Small intestine (tissue), 7 donors: ENCODE results near the gene FILIP1L. TPM values are rescaled to one million over a fixed set of nuclear protein-coding genes. Genes with fewer than 3 reads are reported as not detected.

Experiments used
- DNase-seq, 2 donors: peaks; one replicate each; pipeline versions ENCODE4 v3.0.0 to v3.0.0-alpha.2; 2013
- FAIRE-seq: peaks from 2 replicates; lab custom pipeline; 2012; peaks lifted over from hg19 to GRCh38; lab: Jason Lieb, UNC
- H3K27ac ChIP-seq, 3 donors: one replicate each; pipeline ENCODE4 v1.5.1; 2013; ENCODE audit warnings: low read length in 2 of 3, mild to moderate bottlenecking in 2 of 3, control low read depth in 1 of 3, inconsistent platforms in 1 of 3, low read depth in 1 of 3, moderate library complexity in 1 of 3
- H3K27me3 ChIP-seq, 3 donors: one replicate each; pipeline ENCODE4 v1.6.1; 2013; ENCODE audit warnings: low read length in 3 of 3, inconsistent platforms in 1 of 3; ENCODE audit not compliant: control insufficient read depth in 3 of 3, insufficient read depth in 3 of 3
- H3K36me3 ChIP-seq, 3 donors: one replicate each; pipeline ENCODE4 v1.6.1; 2013; ENCODE audit warnings: low read length in 3 of 3, inconsistent platforms in 1 of 3, low read depth in 1 of 3, mild to moderate bottlenecking in 1 of 3, moderate library complexity in 1 of 3; ENCODE audit not compliant: control insufficient read depth in 3 of 3, insufficient read depth in 2 of 3
- H3K4me1 ChIP-seq, 3 donors: one replicate each; pipeline ENCODE4 v1.6.1; 2013; ENCODE audit warnings: low read length in 2 of 3, inconsistent platforms in 1 of 3, low read depth in 1 of 3, mild to moderate bottlenecking in 1 of 3, moderate library complexity in 1 of 3; ENCODE audit not compliant: control insufficient read depth in 3 of 3, insufficient read depth in 2 of 3
- H3K4me3 ChIP-seq, 3 donors: one replicate each; pipeline ENCODE4 v1.5.1; 2013; ENCODE audit warnings: low read length in 3 of 3, control low read depth in 1 of 3, inconsistent platforms in 1 of 3, low read depth in 1 of 3, mild to moderate bottlenecking in 1 of 3, moderate library complexity in 1 of 3
- H3K9me3 ChIP-seq, 2 donors: one replicate each; pipeline ENCODE4 v1.6.1; 2013; ENCODE audit warnings: low read depth in 1 of 2, low read length in 1 of 2; ENCODE audit not compliant: control insufficient read depth in 2 of 2, insufficient read depth in 1 of 2
- WGBS, 3 donors: extraction: QIAGEN DNeasy Blood & Tissue Kit; methylation state at CpG; one replicate each; pipeline ENCODE4 v1.1.7; 2013; 5-methylcytosine and 5-hydroxymethylcytosine counted together
- polyA plus RNA-seq, 4 donors: library from polyadenylated mRNA; stranded (reverse) in 3 of 4; unstranded in 1 of 4; fragments of 200-250 nt in 3 of 4; fragments of 120-200 nt in 1 of 4; gene quantifications; one replicate each; pipeline versions ENCODE4 v1.2.1 to v1.2.3, GENCODE V29; 2013
- donor health status: healthy with polysubstance abuse.
- donor health status: control.
- donor health status: control.
- donor health status: Bipolar disorder and iron deficiency.
- donor health status: healthy.

Gene FILIP1L
- polyA plus RNA-seq, 4 donors = 10.5 to 20.4 (median 17.9) TPM

DNA sequence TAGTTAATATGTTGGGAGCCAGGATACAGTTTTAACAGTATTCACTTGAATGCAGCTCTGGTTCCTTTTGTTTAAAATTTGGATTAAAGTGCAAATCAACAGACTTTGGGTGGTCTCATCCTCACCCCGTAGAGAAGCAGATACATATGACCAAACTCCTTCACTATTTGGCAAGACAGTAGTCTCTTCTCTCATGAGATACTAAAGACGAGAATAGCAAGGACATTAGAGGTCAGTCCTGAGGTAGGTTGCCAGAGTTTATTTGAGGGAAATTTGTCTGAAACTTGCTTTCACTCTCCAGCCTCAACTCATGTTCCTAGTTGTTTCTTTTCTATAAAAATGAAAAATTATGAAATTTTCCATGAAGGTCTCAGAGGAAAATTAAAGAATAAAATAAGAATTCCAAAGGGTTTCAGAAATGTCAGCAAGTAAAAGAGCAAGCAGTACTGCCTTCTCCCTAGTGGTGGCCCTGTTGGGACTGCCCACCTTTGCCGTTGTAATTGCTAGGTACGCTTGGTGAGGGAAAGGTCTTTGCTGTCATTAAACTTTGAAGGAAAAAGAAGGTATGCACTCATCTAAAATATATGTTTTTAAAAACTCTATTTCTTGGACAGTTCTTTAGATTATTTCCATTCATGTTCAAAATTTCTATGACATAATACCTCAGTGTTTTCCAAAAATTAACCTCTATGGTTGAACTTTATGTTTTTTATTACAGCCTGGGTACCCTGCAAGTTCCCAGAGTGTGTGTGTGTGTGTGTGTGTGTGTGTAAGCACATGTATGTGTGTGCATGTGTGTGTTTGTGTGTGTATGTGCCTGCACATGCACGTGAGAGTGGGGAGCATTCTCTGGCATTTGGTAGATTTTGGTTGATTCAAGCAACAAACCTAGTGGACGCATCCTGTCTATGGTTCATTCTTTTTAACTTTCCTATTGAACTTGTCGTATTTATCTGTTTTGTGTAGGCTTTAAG lies 185.2 kb downstream of the FILIP1L start:
- Histone ChIP-seq H3K27me3 (no peaks in the 10 kb centered on the region), H3K27ac (peak overlapping the region in 2 of 3 donors; percentile 40 to 69), H3K36me3 (no peaks in the 10 kb centered on the region), H3K4me1 (peaks cover 0 to 8% (median 3%) of the 10 kb centered on the region in 3 donors), H3K4me3 (no peak overlapping the region), H3K9me3 (no peaks in the 10 kb centered on the region)
- DNase-seq = no peak
- FAIRE-seq = no peak
- 68 to 87% (median 86%) methylated on average over 7 of the region's 7 CpGs for WGBS, 3 donors

DNA sequence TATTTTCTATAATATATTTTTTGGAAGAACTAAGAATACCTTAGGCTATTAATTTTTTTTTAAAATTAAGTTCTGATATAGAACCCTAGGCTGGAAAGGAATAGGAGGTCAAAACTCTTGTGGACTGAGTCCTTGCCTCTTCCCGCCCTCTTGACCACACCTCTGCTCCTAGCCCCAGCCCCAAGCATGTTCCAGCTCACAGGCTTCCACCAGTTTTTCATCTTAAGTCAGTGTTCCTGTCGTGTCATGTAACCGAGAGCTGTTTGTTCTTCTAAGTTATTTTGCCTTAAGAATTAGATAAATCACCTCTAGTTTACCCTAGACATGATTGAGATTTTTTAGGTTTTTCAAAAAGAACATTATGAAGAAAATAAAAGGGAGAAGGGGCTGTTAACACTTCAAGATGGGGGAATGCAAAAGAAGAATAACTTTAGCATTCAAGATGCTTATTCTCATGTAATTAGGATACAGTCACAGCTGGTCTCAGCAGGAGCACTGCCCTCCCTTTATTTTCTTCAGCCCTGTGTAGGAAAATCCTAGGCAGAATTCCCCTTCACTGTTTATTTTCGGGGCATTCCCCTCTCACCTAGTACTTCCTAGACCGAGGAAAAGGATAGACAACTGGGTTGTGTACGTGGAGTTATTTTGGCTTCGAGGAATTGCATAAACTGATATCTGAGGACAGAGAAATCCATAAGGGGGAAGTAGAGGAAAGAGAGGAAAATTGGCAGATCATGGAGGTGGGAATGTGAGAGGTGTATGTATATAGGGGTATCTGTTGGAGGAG lies 186.4 kb downstream of the FILIP1L start:
- H3K36me3 ChIP-seq = no peaks in the 10 kb centered on the region
- peaks cover 0 to 13% (median 3%) of the 10 kb centered on the region in 3 donors for H3K4me1 ChIP-seq
- H3K9me3 ChIP-seq = no peaks in the 10 kb centered on the region
- no peak for FAIRE-seq
- H3K4me3 ChIP-seq = no peak overlapping the region
- no peak for DNase-seq
- WGBS, 3 donors = 81 to 90% (median 89%) methylated on average over 7 of the region's 7 CpGs
- peak overlapping the region in 2 of 3 donors; percentile 0 to 26 for H3K27ac ChIP-seq
- no peaks in the 10 kb centered on the region for H3K27me3 ChIP-seq

DNA sequence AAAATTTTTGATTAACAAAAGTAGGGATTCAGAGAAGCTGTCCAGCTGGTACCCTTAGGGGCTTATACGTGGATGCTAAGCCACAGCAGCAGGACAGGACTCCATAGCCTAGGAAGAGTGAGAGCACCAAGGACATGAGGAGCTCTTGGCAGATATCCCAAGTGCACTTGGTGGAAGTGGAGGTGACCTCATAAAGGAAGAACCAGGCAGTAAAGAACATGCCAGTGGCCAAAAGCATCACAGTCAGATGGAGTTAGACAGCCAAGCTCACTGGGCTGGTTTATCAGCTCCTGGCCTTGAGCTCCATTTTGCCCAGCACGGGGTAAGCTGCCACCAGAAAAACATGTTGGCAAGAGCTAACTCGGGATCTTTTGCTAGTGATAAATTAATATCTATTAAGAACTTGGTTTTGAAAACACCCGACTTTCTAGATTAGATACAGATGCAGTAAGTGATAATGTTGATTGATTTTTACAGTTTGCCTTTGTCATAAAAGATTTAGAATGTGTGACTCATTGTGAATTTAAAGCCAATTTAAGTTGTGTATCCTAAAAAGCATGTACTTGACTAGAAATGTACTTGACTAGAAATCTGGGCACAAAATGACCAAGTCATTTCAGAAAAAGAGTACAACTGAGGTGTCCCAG lies 188.6 kb downstream of the FILIP1L start:
- no peak overlapping the region for H3K4me3 ChIP-seq
- no peak overlapping the region for H3K27ac ChIP-seq

DNA sequence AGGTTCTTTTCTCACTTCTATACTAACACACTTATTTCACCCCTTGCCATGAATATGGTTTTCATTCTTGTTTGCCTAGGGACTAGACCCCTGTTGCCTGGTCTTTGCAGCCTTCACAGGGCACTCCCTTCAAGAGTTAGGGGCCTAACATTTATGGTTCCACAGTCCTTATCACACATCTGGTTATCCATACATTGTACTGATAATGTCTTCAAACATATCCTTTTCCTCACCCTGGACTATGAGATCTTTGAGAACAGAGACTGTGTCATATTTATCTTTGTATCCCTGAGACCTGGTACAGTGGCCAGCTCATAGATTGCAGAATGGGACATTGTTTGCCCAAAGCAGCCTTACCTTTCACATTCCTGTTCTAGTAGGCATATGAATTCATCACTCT lies 190.4 kb downstream of the FILIP1L start:
- Histone ChIP-seq H3K27ac (peak overlapping the region in 1 of 3 donors; percentile 32), H3K9me3 (no peaks in the 10 kb centered on the region), H3K4me3 (no peak overlapping the region), H3K36me3 (no peaks in the 10 kb centered on the region), H3K4me1 (peaks cover 2 to 37% (median 13%) of the 10 kb centered on the region in 3 donors), H3K27me3 (no peaks in the 10 kb centered on the region)
- DNase-seq (peak in 1 of 2 donors; percentile 21), FAIRE-seq (no peak)

More for the DNA sequence above, 188.6 kb downstream of the FILIP1L start:
- Histone ChIP-seq H3K9me3 (no peaks in the 10 kb centered on the region), H3K27me3 (no peaks in the 10 kb centered on the region), H3K36me3 (no peaks in the 10 kb centered on the region), H3K4me1 (peaks cover 2 to 20% (median 3%) of the 10 kb centered on the region in 3 donors)
- FAIRE-seq (no peak), DNase-seq (peak; percentile 41 to 66)
- 25 to 48% (median 33%) methylated on average over 4 of the region's 4 CpGs for WGBS, 3 donors

DNA sequence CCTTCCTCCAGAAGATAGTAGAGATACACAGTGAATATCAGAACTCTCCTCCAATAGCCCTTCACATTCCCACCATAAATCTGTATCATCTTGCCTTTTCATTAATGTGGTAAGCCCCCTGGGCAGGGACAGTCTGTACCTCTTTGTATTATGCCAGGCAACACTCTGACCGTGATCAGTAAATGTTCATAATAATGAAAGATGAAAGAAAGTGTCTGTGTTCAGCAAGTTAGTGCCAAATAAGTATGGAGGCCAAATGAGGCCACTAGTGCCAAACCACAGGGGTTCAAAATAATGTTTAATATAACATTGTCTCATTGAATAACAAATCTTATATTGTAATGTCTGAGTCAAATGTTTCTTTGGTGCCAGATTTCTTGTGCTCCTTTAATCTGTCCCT lies 192.3 kb downstream of the FILIP1L start:
- Histone ChIP-seq H3K9me3 (no peaks in the 10 kb centered on the region), H3K36me3 (no peaks in the 10 kb centered on the region), H3K4me3 (no peak overlapping the region), H3K27me3 (no peaks in the 10 kb centered on the region), H3K4me1 (peaks cover 2 to 37% (median 13%) of the 10 kb centered on the region in 3 donors), H3K27ac (peak overlapping the region in 1 of 3 donors; percentile 82)
- 79 to 91% (median 88%) methylated on average over 1 of the region's 1 CpG for WGBS, 3 donors
- no peak for FAIRE-seq
- DNase-seq = no peak

DNA sequence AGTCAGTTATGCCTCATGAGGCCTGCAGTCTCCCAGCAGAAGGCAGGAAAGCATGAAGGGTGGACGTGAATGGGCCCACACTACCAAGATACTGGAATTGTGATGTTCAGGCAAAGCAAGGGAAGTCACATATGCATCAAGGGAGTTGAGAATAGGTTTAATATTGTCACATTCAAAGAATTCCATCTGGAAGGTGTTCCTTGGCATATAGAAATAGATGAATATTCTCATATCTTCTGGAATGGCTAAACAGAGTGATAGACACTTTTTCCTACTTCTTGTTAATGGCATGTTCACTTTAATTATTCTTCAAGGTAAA lies 193.0 kb downstream of the FILIP1L start:
- no peak for FAIRE-seq

DNA sequence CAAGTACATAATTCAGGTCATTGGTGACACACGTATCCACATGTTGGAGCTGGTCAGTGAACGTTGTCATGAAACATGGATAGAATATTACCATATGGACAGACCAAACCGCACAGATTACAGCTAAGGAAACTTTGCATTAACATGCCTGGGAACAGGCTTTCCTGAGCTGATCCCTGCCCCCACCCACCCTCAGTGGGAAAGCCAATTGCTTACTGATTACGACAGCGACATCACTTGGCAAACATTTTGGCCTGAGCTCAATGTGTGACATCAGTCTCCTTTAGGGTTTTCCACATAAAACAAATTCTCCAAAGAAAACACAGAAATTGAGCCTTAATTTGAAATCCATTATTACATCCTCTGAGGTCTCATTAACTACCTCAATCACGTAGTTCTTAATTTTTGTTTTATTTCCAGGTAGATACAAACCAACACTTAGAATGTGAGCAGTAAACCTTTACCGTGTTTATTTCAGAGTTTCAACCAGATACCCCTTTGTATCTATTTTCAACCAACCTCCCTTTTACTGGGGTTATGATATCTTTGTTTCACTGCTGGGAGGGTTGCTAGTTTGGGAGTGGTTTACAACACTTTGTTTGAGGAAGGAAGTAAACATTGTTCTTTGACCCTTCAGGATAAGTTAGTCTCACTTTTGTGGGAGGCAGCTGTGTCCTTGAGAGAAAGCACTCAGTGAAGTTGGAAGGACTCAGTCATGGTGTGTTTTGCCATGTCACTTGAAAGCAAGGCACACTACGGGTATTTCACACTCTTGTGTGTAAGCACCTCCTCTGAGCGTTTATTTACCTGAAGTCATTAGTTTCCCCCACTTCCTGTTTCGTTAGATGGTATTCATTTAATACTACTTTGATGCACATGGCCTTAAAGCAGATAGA lies 193.6 kb downstream of the FILIP1L start:
- FAIRE-seq (peak; percentile 73), DNase-seq (peak; percentile 87 to 89)
- Histone ChIP-seq H3K36me3 (no peaks in the 10 kb centered on the region), H3K27me3 (no peaks in the 10 kb centered on the region), H3K9me3 (no peaks in the 10 kb centered on the region), H3K4me1 (peaks cover 2 to 36% (median 13%) of the 10 kb centered on the region in 3 donors), H3K27ac (peak overlapping the region; percentile 79 to 82 (median 82)), H3K4me3 (no peak overlapping the region)
- 18 to 40% (median 26%) methylated on average over 10 of the region's 10 CpGs for WGBS, 3 donors

More for the DNA sequence above, 193.0 kb downstream of the FILIP1L start:
- WGBS, 3 donors = 17 to 68% (median 38%) methylated on average over 1 of the region's 1 CpG
- peaks cover 2 to 37% (median 13%) of the 10 kb centered on the region in 3 donors for H3K4me1 ChIP-seq
- no peak overlapping the region for H3K4me3 ChIP-seq
- no peaks in the 10 kb centered on the region for H3K27me3 ChIP-seq
- H3K36me3 ChIP-seq = no peaks in the 10 kb centered on the region
- H3K9me3 ChIP-seq = no peaks in the 10 kb centered on the region
- DNase-seq = no peak
- peak overlapping the region; percentile 79 to 82 (median 82) for H3K27ac ChIP-seq
